ENCODE results near the gene MARS1.

The MARS1 gene

GRCh38 chr12:57518176-57518919 lies 30.5 kb downstream of the MARS1 start:
- no peak for DNase-seq (ENCODE audit: low read depth)

DNA sequence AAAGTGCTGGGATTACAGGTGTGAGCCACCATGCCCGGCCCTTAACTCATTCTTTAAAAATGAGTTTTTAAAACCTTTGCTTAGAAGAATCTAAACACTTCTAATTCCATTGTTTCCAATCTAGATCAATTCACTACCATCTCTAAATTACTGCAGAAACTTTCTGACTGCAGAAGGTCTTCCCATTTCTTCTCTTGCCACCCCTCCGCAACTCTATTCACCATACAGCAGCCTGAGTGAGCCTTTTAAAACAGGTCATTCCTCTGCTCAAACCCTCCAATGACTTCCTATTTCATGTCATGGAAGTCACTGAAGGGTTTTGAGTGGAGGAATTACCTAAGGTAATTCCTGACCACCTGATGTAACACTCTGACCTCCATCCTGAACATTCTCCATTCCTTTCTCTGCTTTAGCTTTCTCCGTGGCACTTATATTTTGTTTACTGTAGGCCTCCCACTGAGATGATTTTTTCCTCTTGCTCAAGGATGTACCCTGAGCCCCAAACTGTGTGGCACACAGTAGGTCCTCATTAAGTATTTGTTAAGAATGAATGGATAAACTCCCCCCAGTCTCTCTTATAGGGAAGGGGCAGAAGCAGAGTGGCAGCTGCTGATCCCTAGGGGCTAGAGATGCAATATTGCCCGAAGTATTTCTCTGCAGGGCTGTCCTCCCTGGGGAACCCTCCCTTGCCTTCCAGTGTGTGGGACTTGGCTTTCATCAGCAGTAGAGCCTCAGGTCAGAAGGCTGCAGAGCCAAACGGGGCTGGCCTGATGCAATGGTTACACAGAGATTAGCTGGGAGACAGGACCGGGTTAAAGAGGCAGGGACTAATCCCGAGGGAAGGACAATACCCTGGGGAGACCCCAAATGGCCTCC lies 31.3 kb downstream of the MARS1 start:
- DNase-seq (ENCODE audit: low read depth): no peak

DNA sequence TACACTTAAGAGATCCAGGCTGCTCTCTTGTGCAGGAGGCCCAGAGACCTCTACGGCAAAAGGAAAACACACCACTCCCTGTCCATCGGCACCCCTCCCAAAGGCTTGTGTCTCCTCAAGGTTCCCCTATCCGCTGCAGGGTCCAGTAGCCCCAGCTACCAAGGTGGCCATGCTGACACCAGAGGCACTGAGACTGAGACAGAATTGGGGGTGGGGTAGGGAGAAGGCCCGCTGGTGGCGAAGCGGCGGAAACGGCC lies 31.9 kb downstream of the MARS1 start:
- no peak for DNase-seq (ENCODE audit: low read depth)

DNA sequence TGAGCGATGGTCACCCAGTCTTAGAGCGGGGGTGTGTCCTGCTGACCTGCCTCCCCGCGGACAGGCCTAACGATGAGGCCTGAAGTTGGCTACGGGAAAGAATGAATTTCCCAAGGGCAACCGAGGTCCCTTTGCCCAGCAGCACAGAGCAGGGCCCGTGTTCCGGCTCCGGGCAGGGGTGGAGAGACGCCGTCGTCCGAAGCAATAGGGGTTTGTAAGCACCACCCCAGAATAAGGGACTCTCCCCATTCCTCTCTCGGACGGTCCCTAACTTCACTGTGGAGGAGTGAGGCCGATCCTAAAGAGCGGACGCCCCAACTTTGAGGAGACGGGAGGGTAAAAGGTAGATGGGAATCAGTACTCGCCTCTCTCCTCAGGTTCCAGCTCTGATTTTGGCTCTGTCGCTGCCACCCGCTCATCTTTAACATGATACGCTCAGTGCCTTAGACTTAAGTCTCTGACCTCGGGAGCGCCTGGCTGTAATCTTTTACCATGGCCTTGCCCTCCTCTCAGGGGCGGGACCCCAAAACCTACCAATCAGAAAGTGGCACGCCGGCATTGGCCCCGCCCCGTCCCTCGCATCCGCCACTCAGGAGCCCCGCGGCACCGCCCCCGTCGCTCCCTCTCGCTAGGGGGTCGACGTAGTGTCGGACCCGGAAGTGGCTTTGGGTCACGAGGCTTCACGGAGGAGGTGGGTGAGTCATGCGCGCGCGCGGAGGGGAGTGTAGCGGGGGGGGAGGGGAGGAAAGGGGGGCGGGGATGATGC lies 32.4 kb downstream of the MARS1 start, which contains the start of gene DDIT3:
DDIT3 (minus strand) TSS at position 462 of the 766 bp plus-strand sequence. CDS start 3,108 bp downstream, outside the sequence.
- peak; percentile 99 for DNase-seq (ENCODE audit: low read depth)

- DNase-seq (ENCODE audit: low read depth): no peak
These were observed 33.7 kb downstream of the MARS1 start for GRCh38 chr12:57521525-57522010.

DNA sequence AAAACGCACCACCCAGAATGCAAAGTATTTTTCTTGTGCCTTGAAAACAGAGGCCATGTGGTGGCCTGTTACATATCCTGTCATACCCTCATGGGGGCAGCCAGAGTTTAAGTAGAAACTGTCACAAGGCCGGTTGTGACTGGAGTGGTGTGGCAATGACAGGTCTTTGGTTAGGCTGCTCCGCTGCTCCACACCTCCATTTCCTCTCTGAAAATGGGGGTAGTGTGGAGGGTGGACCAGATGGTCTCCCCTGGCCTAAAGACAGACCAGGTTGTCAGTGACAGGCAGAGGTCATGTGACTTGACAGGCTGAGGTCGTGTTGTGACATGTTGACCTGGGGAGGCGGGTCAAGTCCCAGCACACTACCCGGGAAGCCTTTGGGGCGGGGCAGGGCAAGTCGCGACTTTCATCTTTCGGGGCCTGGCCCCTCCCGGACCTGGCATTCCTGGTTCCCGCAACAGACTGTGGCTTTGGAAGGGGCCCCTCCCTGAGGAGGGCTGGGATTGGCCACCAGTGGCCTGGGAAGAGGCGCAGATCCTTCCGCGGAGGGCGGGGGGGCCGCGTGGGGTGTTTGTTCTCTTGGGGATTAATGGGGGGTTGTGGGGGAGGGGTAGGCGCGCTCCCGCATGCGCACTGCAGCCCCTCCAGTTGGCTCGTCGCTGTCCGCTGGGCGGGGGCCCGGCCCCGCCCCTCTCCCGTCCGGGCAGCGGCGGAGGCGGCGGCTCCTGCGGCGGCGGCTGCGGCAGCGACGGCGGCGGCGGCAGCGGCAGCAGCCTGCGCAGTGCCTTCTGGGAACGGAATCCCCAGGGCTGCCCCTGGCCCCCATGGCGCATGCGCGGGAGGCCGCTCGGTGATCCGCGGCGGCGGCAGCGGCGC lies 34.4 kb downstream of the MARS1 start, which contains the start of gene MBD6:
MBD6 (plus strand) TSS at position 814 of the 876 bp plus-strand sequence. CDS start 1,480 bp downstream, outside the sequence.
- DNase-seq (ENCODE audit: low read depth): peak; percentile 84

DNA sequence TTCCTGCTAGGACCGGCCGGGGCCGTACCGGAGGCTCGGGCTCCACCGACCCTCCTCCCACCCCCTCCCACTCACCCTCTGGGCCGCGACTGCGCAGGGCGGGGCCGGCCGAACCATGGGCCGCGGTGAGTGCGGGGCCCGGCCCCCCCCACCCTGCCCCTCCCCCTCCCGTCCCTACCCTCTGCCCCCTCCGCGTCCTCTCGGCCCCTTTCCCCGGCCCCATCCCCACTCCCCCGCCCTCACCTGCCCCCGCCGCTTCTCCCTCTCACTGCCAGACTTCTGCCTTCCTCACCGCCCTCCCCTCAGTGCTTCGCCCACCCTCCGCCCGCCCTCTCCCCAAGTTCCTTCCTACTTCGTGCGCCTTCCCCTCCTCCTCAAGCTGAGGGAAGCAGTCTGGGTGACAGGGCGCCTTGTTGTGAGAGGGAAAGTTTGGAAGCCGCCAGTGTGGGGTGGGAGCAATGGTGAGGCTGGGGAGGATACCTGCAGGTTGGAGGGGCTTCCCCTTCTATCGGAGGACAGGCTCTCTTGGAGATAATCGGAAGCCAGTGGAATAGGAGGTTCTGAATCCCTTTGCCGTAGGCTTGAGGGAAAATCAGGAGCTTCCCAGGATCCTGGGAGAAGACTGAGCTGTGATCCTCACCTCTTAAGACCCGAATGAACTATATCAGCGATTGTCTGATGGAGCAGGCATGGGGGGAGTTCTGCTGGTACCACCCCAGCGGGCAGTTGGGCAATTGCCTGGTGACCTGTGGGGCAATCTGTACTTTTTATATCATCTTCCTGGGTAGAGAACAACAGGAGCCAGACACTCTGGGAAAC lies 35.2 kb downstream of the MARS1 start:
- no peak for DNase-seq (ENCODE audit: low read depth)

DNA sequence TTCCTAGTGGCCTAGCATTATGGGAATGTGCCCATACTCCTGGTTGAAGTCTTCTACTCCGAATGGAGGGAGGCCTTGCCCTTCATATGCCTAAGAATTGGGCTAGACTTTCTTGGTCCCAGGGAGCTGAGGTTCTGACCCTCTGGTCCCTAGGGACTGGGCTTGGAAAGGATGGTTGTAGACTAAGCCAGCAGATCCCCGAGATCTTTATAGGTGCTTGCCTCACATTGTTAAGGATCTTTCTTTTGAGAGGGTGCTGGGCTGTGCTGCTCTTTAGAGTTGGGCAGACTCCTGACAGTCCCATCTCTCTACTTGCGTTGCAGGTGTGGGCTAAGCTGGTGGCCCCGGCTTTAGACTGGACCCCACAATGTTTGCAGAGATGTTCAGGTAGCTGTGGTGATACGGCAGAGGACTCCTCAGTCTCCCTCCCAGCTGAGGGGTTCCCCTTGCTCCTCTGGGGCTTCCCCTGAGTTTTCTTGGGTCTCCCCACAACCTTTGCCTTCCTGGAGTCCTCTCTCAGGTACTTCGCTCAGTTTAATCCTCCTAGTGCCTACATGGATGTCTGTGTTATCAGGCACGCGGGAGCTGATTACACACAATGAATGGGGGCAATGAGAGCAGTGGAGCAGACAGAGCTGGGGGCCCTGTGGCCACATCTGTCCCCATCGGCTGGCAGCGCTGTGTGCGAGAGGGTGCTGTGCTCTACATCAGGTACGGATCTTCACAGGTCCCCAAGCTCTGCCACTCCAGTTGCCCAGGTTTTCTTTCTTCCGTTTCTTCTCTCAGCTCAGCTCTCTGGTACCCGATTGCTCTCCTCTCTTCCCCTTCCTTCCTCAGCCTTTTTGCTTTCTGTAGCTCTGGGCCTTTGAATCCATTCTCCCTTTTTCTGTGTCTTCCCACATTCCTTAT lies 36.1 kb downstream of the MARS1 start:
- no peak for DNase-seq (ENCODE audit: low read depth)

- no peak for DNase-seq (ENCODE audit: low read depth)
These were observed 37.1 kb downstream of the MARS1 start for GRCh38 chr12:57524814-57525614.

GRCh38 chr12:57525615-57526383 lies 37.9 kb downstream of the MARS1 start:
- no peak for DNase-seq (ENCODE audit: low read depth)

DNA sequence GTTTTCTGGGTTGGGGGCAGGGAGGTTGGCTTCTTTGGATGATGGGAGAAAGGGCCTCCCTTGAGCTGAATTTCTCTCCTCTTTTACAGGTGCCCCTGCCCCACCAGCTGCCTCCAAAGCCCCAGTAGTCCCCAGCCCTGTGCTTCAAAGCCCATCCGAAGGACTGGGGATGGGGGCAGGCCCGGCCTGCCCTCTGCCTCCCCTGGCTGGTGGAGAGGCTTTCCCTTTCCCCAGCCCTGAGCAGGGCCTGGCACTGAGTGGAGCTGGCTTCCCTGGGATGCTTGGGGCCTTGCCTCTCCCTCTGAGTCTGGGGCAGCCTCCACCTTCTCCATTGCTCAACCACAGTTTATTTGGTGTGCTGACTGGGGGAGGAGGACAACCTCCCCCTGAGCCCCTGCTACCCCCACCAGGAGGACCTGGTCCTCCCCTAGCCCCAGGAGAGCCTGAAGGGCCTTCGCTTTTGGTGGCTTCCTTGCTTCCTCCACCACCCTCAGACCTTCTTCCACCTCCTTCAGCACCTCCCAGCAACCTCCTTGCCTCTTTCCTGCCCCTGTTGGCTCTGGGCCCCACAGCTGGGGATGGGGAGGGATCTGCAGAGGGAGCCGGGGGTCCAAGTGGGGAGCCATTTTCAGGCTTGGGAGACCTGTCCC lies 38.7 kb downstream of the MARS1 start:
- DNase-seq (ENCODE audit: low read depth): no peak

- no peak for DNase-seq (ENCODE audit: low read depth)
These were observed 39.3 kb downstream of the MARS1 start for GRCh38 chr12:57527184-57527583.

DNA sequence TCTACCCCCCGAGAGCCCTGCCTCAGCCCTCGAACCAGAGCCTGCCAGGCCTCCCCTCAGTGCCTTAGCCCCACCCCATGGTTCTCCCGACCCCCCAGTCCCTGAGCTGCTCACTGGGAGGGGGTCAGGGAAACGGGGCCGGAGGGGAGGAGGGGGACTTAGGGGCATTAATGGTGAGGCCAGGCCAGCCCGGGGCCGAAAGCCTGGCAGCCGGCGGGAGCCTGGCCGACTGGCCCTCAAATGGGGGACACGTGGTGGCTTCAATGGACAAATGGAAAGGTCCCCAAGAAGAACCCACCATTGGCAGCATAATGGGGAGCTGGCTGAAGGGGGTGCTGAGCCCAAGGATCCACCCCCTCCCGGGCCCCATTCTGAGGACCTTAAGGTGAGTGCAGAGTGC lies 40.3 kb downstream of the MARS1 start:
- no peak for DNase-seq (ENCODE audit: low read depth)

DNA sequence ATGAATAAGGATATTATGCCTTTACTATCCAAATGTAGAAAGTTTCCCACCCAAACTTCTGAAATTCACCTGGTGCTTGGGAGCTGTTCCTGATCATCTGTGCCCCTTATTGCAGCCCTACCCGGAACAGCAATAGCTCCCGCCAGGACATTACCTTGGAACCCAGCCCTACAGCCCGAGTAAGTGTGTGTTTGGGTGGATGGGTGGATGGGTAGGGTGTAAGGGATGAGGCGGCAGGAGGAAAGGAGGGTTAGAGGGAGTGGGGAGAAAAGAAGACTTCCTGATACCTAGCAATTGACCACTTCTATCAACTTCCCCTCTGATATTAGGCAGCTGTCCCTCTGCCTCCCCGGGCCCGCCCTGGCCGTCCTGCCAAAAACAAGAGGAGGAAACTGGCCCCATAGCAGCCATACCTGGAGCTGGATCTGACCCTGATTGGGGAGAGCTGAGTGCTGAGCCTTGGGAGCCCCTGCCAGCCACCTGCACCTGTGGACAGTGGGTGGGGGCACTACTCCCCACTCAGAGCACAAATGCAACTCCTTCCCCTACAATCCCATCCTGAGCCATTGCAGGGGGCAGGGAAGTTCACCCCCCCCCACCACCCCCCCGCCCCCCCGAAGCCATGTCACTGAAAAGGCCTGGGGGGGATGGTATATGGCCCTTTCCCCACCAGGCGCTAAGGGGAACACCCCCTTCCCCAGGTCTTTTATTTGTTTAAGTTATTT lies 41.1 kb downstream of the MARS1 start:
- DNase-seq (ENCODE audit: low read depth): no peak

- DNase-seq (ENCODE audit: low read depth): no peak
These were observed 42.0 kb downstream of the MARS1 start for GRCh38 chr12:57529831-57530230.

- DNase-seq (ENCODE audit: low read depth): no peak
These were observed 42.7 kb downstream of the MARS1 start for GRCh38 chr12:57530396-57531142.

All from activated T-cell treated with anti-CD3 and anti-CD28 coated beads for 24 hours (primary cell).